ENCODE results near the gene SYT2.
"Not testable (repeated sequence)": the region's sequence is repeated elsewhere in the genome, so short reads cannot be mapped to it uniquely, and the experiment has no call there.

Gene SYT2

GRCh38 chr1:202643397-202644218 is 66.6 kb downstream of the SYT2 start:
- H3K4me3 ChIP-seq (ENCODE audit: low read depth, low read length): no peak overlapping the region
- TF ChIP-seq CTCF (IDR thresholded peaks at IDR 0.05; ENCODE audit: borderline replicate concordance, insufficient read depth, low read depth, low read length): no peak

GRCh38 chr1:202642619-202643291 is 67.5 kb downstream of the SYT2 start:
- no peak overlapping the region for H3K4me3 ChIP-seq (ENCODE audit: low read depth, low read length)
- no peak for TF ChIP-seq CTCF (IDR thresholded peaks at IDR 0.05; ENCODE audit: borderline replicate concordance, insufficient read depth, low read depth, low read length)

GRCh38 chr1:202642212-202642611 is 68.0 kb downstream of the SYT2 start:
- TF ChIP-seq CTCF (IDR thresholded peaks at IDR 0.05; ENCODE audit: borderline replicate concordance, insufficient read depth, low read depth, low read length): no peak
- H3K4me3 ChIP-seq (ENCODE audit: low read depth, low read length): no peak overlapping the region

- H3K4me3 ChIP-seq (ENCODE audit: low read depth, low read length): no peak overlapping the region
- TF ChIP-seq CTCF (IDR thresholded peaks at IDR 0.05; ENCODE audit: borderline replicate concordance, insufficient read depth, low read depth, low read length): no peak
These were observed 70.8 kb downstream of the SYT2 start for GRCh38 chr1:202639500-202639899.

GRCh38 chr1:202638701-202639305 is 71.5 kb downstream of the SYT2 start:
- H3K4me3 ChIP-seq (ENCODE audit: low read depth, low read length): not testable (repeated sequence)

- H3K4me3 ChIP-seq (ENCODE audit: low read depth, low read length): no peak overlapping the region
- no peak for TF ChIP-seq CTCF (IDR thresholded peaks at IDR 0.05; ENCODE audit: borderline replicate concordance, insufficient read depth, low read depth, low read length)
These were observed 72.1 kb downstream of the SYT2 start for GRCh38 chr1:202638019-202638700.

GRCh38 chr1:202637321-202638018 is 72.8 kb downstream of the SYT2 start:
- not testable (repeated sequence) for H3K4me3 ChIP-seq (ENCODE audit: low read depth, low read length)

GRCh38 chr1:202636171-202636570 is 74.1 kb downstream of the SYT2 start:
- H3K4me3 ChIP-seq (ENCODE audit: low read depth, low read length): not testable (repeated sequence)

Measured in GM12875 (cell line).